B cell (primary cell): ENCODE measurements around the gene HTRA2. TPM values are rescaled to one million over a fixed set of nuclear protein-coding genes. Genes with fewer than 3 reads are reported as not detected.

Experiments used
- ATAC-seq: fragments of 200-7000 bp; cut with Tn5 transposase; one replicate; pipeline ENCODE4 v1.10.0; 2021; ENCODE audit warnings: low read depth, mild to moderate bottlenecking, moderate number of reproducible peaks, moderate library complexity
- CTCF ChIA-PET: fragments of 350-600 bp; sonication (Branson Sonifier 250); formaldehyde crosslinking; loops from one replicate; lab custom pipeline; 2021; ENCODE audit warnings: antibody characterized with exemption, inconsistent platforms; lab: Charles Lee
- POLR2A ChIA-PET: fragments of 350-600 bp; sonication (Branson Sonifier 250); formaldehyde crosslinking; loops from one replicate; lab custom pipeline; 2021; ENCODE audit warnings: antibody characterized with exemption; lab: Charles Lee
- DNase-seq: peaks from one replicate; pipeline ENCODE4 v3.0.0; 2013
- H2AFZ ChIP-seq: 2 replicates; pipeline ENCODE4 v1.6.1; 2012; ENCODE audit warnings: mild to moderate bottlenecking, low read depth, low read length; ENCODE audit not compliant: insufficient read depth, poor library complexity, severe bottlenecking
- H3K27ac ChIP-seq, 2 donors: 1 replicate in 1 of 2; 2 replicates in 1 of 2; pipeline ENCODE4 v1.5.1; 2012 to 2013; ENCODE audit warnings: low read length in 2 of 2, mild to moderate bottlenecking in 2 of 2, moderate library complexity in 1 of 2
- H3K27me3 ChIP-seq, 4 experiments: fragments of 200-600 bp in 1 of 4; sonication (generic) in 1 of 4; replicated peaks in 1 of 4; 1 replicate in 2 of 4; 2 replicates in 2 of 4; pipeline versions ENCODE4 v1.6.1 to v1.7.0; 2013 to 2016; ENCODE audit warnings: low read length in 3 of 4, mild to moderate bottlenecking in 2 of 4, mixed read lengths in 1 of 4, moderate library complexity in 1 of 4; ENCODE audit not compliant: insufficient read depth in 4 of 4, control insufficient read depth in 3 of 4; ENCODE audit errors: control extremely low read depth in 1 of 4
- H3K36me3 ChIP-seq, 2 experiments: replicated peaks in 1 of 2; 1 replicate in 1 of 2; 2 replicates in 1 of 2; pipeline versions ENCODE4 v1.6.1 to v1.7.1; 2013; ENCODE audit warnings: low read length in 1 of 2; ENCODE audit not compliant: insufficient read depth in 2 of 2, control insufficient read depth in 1 of 2; ENCODE audit errors: control extremely low read depth in 1 of 2, extremely low read depth in 1 of 2
- H3K4me1 ChIP-seq, 2 donors: fragments of 200-600 bp in 1 of 2; sonication (generic) in 1 of 2; 1 replicate in 1 of 2; 2 replicates in 1 of 2; pipeline versions ENCODE4 v1.5.1 to v1.6.1; 2013 to 2017; ENCODE audit warnings: low read length in 2 of 2; ENCODE audit not compliant: control insufficient read depth in 2 of 2, insufficient read depth in 2 of 2
- H3K4me2 ChIP-seq: replicated peaks from 2 replicates; pipeline ENCODE3; 2012; ENCODE audit warnings: mild to moderate bottlenecking, low read depth, low read length; ENCODE audit not compliant: poor library complexity, severe bottlenecking
- H3K4me3 ChIP-seq, 5 experiments: fragments of 200-600 bp in 1 of 5; sonication (generic) in 1 of 5; 1 replicate in 3 of 5; 2 replicates in 2 of 5; pipeline versions ENCODE4 v1.5.1 to v1.7.0; 2011 to 2016; ENCODE audit warnings: low read length in 4 of 5, mild to moderate bottlenecking in 4 of 5, low read depth in 2 of 5, control low read depth in 1 of 5, moderate library complexity in 1 of 5; ENCODE audit not compliant: insufficient read depth in 1 of 5; ENCODE audit errors: control extremely low read depth in 1 of 5, extremely low read depth in 1 of 5
- H3K79me2 ChIP-seq: fragments of 200-600 bp; sonication (generic); one replicate; pipeline ENCODE4 v1.6.0; 2016; ENCODE audit warnings: low read length; ENCODE audit not compliant: control insufficient read depth, insufficient read depth
- H3K9ac ChIP-seq: fragments of 200-600 bp; sonication (generic); 2 replicates; pipeline ENCODE4 v1.6.1; 2017; ENCODE audit warnings: mild to moderate bottlenecking, low read length, moderate library complexity
- H3K9me3 ChIP-seq, 3 donors: one replicate each; pipeline versions ENCODE4 v1.6.1 to v1.7.1; 2013; ENCODE audit warnings: low read length in 2 of 3; ENCODE audit not compliant: control insufficient read depth in 2 of 3, insufficient read depth in 1 of 3; ENCODE audit errors: control extremely low read depth in 1 of 3
- H4K20me1 ChIP-seq: 2 replicates; pipeline ENCODE4 v1.6.0; 2012; ENCODE audit warnings: mild to moderate bottlenecking, low read length; ENCODE audit not compliant: insufficient read depth, control insufficient read depth, poor library complexity, severe bottlenecking
- H3K27ac Mint-ChIP-seq: one replicate; pipeline ENCODE4 v1.8.0; 2021; ENCODE audit warnings: mixed read lengths
- H3K27me3 Mint-ChIP-seq: one replicate; pipeline ENCODE4 v1.8.0; 2021; ENCODE audit warnings: mixed read lengths
- H3K4me1 Mint-ChIP-seq: one replicate; pipeline ENCODE4 v1.8.0; 2021; ENCODE audit warnings: mixed read lengths
- H3K4me3 Mint-ChIP-seq: one replicate; pipeline ENCODE4 v1.8.0; 2021; ENCODE audit warnings: mixed read lengths
- H3K9me3 Mint-ChIP-seq: one replicate; pipeline ENCODE4 v1.8.0; 2022; ENCODE audit warnings: mixed read lengths; ENCODE audit not compliant: insufficient read depth
- EZH2 ChIP-seq: IDR thresholded peaks from 2 replicates; pipeline ENCODE4 v1.6.1; 2012; ENCODE audit warnings: borderline replicate concordance, low read depth, mild to moderate bottlenecking, moderate library complexity, low read length; ENCODE audit not compliant: insufficient read depth, poor library complexity, severe bottlenecking
- WGBS: methylation state at CpG from one replicate; pipeline ENCODE4 v1.1.5; 2013; ENCODE audit warnings: missing lambda C conversion rate; ENCODE audit not compliant: insufficient coverage; 5-methylcytosine and 5-hydroxymethylcytosine counted together
- intact Hi-C: fragments of 100-400 bp; cut with micrococcal nuclease; formaldehyde crosslinking; loops from one replicate; pipeline ENCODE4 v1.10.0; 2022
- polyA plus RNA-seq: library from polyadenylated mRNA; depleted of rRNA; stranded (reverse); fragments of >200 nt; gene quantifications from 2 replicates; pipeline ENCODE4 v1.2.3, GENCODE V29; 2012
- total RNA-seq, 2 donors: library from RNA; stranded (reverse); fragments of 120-200 nt in 1 of 2; gene quantifications; 1 replicate in 1 of 2; 2 replicates in 1 of 2; pipeline versions ENCODE4 v1.2.3 to v1.2.4, GENCODE V29; 2013 to 2022
- TF ChIP-seq, protein P1 (sequence below): fragments of 200-600 bp; IDR thresholded peaks from one replicate; pipeline ENCODE4 v1.8.0; 2022; ENCODE audit warnings: antibody characterized with exemption, mild to moderate bottlenecking

The HTRA2 gene
- total and polyA plus RNA-seq, 2 donors (not counting 1 experiment from before 2014, with no cell fraction given), result 52.8 to 111 TPM

DNA sequence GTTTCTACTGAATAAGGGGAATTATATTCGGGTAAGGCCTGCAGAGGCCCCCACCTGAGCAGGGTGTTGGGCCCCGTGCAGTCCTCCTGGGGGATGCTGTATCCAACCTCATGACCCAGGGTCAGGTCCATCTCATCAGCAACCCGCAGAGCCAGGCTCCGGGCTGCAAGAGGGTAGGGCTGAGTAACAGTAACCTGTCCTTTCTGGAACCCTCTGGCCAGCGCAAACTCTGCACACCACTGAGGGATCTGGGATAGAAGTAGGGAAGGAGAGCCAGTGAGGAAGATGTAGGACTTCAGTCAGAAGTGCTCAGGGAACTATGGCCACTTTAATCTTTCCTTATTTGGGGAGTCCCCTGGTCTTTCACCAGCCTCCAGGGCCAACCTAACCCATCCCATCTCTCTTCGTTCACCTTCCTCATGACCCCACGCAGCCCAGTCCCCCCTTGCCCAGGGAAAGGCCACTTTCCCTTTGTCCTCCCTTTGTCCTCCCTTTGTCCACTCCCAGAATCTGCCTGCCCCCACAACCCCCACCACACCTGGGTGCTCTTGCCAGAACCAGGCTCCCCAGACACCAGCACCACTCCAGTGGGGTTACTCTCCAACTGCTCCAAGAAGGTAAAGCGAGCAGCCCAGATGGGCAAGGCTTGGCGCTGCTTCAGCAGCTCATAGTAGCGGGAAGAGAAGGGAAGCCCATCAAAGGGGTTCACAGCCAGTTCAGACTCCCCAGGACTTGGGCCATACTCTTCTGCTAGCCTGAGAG is 4.6 kb upstream of the HTRA2 start:
- DNase-seq (no peak), ATAC-seq (no peak)
- Histone ChIP-seq H3K27me3 (peaks cover 0 to 7% (median 1%) of the 10 kb centered on the region in 4 experiments), H3K79me2 (peaks cover 11% of the 10 kb centered on the region), H3K4me2 (no peak overlapping the region), H3K4me3 (no peak overlapping the region), H3K27ac (no peak overlapping the region), H3K9ac (no peak overlapping the region), H3K9me3 (no peaks in the 10 kb centered on the region), H3K4me1 (peaks cover 24 to 29% of the 10 kb centered on the region in 2 donors), H4K20me1 (peaks cover 17% of the 10 kb centered on the region), H3K36me3 (peaks cover 0 to 29% of the 10 kb centered on the region in 2 experiments), H2AFZ (no peak overlapping the region)
- Mint-ChIP-seq H3K9me3 (no peaks in the 10 kb centered on the region), H3K27me3 (peaks cover 7% of the 10 kb centered on the region), H3K4me1 (peaks cover 24% of the 10 kb centered on the region), H3K27ac (no peak overlapping the region), H3K4me3 (no peak overlapping the region)
- POLR2A ChIA-PET, result interaction anchor here (0.8 to 1.1 kb wide), 2 partner anchors 19 to 46 kb away, joined by 3 read pairs; no protein-coding TSS in a partner anchor
- TF ChIP-seq EZH2, result no peak
- TF ChIP-seq, protein P1, sequence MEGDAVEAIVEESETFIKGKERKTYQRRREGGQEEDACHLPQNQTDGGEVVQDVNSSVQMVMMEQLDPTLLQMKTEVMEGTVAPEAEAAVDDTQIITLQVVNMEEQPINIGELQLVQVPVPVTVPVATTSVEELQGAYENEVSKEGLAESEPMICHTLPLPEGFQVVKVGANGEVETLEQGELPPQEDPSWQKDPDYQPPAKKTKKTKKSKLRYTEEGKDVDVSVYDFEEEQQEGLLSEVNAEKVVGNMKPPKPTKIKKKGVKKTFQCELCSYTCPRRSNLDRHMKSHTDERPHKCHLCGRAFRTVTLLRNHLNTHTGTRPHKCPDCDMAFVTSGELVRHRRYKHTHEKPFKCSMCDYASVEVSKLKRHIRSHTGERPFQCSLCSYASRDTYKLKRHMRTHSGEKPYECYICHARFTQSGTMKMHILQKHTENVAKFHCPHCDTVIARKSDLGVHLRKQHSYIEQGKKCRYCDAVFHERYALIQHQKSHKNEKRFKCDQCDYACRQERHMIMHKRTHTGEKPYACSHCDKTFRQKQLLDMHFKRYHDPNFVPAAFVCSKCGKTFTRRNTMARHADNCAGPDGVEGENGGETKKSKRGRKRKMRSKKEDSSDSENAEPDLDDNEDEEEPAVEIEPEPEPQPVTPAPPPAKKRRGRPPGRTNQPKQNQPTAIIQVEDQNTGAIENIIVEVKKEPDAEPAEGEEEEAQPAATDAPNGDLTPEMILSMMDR, result no peak
- CTCF ChIA-PET, result interaction anchor here (1.3 to 9.6 kb wide), 2 partner anchors 16 to 62 kb away, joined by 3 to 71 read pairs; no protein-coding TSS in a partner anchor
- intact Hi-C loops, result loop anchor here (5.0 kb wide), 2 partner anchors 788 to 1293 kb away; partner anchors contain the start of genes CCT7, PRADC1 and TPRKB
- 97% methylated on average over 8 of the region's 10 CpGs for WGBS
